Esophagus muscularis mucosa (tissue), 4 donors: ENCODE results near the gene PRTN3.

Source experiments
- EP300 ChIP-seq: sonication (generic); formaldehyde crosslinking; IDR thresholded peaks from one replicate; pipeline ENCODE4 v1.6.1; 2017; ENCODE audit warnings: antibody characterized with exemption
- POLR2A ChIP-seq: fragments of 450-650 bp; IDR thresholded peaks from one replicate; pipeline ENCODE4 v1.6.1; 2017; ENCODE audit warnings: antibody characterized with exemption, moderate library complexity, mild to moderate bottlenecking, low read depth
- TF ChIP-seq, protein P1 (sequence below), 3 experiments: fragments of 200-600 bp in 2 of 3; fragments of 450-650 bp in 1 of 3; sonication (generic) in 2 of 3; IDR thresholded peaks; one replicate each; pipeline ENCODE4 v1.5.1; 2017 to 2019; ENCODE audit warnings: antibody characterized with exemption in 3 of 3, mild to moderate bottlenecking in 2 of 3, moderate library complexity in 1 of 3

DNA sequence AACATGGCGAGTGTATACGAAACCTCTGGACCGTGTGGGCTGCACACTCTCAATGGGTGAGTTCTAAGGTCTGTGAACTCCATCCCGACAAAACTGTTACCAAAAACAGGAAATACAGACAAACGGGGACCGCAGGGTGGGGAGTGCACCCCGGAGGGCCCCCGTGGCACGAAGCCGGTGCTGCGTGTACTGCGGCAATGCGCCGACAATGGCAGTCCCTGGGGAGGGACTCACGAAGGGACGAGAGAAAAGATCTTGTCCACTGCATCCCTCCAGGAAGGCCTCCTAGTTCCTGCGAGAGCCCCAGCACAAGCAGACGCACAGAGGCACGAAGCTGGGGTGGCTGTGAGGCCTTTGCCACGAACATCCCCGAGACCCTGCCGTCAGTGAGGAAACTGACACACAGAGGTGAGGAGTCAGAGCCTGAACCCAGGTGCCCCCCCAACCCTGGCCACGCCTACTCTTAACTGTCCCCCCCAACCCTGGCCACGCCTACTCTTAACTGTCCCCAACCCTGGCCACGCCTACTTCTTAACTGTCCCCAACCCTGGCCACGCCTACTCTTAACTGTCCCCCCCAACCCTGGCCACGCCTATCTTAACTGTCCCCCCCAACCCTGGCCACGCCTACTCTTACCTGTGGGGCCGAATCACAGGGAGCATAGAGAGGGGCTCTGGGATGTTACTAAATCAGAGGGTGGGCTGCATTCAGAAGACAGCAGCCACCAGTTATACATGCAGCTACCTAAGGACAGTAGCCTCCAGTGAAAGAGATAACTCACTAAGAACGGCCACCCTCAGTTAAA is 48.0 kb downstream of the PRTN3 start:
- TF ChIP-seq, protein P1, sequence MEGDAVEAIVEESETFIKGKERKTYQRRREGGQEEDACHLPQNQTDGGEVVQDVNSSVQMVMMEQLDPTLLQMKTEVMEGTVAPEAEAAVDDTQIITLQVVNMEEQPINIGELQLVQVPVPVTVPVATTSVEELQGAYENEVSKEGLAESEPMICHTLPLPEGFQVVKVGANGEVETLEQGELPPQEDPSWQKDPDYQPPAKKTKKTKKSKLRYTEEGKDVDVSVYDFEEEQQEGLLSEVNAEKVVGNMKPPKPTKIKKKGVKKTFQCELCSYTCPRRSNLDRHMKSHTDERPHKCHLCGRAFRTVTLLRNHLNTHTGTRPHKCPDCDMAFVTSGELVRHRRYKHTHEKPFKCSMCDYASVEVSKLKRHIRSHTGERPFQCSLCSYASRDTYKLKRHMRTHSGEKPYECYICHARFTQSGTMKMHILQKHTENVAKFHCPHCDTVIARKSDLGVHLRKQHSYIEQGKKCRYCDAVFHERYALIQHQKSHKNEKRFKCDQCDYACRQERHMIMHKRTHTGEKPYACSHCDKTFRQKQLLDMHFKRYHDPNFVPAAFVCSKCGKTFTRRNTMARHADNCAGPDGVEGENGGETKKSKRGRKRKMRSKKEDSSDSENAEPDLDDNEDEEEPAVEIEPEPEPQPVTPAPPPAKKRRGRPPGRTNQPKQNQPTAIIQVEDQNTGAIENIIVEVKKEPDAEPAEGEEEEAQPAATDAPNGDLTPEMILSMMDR (IDR thresholded peaks at IDR 0.05) = no peak
- TF ChIP-seq POLR2A (no peak), EP300 (no peak)
